ENCODE results near the gene ELFN1.

GRCh38 chr7:1620835-1621234 lies 49.2 kb upstream of the ELFN1 start:
- no peak for TF ChIP-seq FOXP2 (optimal IDR thresholded peaks at IDR 0.05; ENCODE audit: borderline replicate concordance, extremely low read depth, extremely low read length, insufficient read depth)
- TF ChIP-seq REST (IDR thresholded peaks at IDR 0.05; ENCODE audit: insufficient read depth in 1 of 2, low read depth in 2 of 2, low read length in 2 of 2): no peak
- TF ChIP-seq POLR2AphosphoS5 (IDR thresholded peaks at IDR 0.05; ENCODE audit: low read depth, low read length): no peak
- TF ChIP-seq TAF1 (IDR thresholded peaks at IDR 0.05; ENCODE audit: borderline replicate concordance, insufficient read depth, low read length): no peak
